Heart left ventricle (tissue), 13 donors: Measurements from ENCODE around the gene TMEM80.

Source experiments
- CTCF ChIP-seq, 12 donors: fragments of 200-600 bp; sonication (generic) in 4 of 12; IDR thresholded peaks; one replicate each; pipeline versions ENCODE4 v1.5.0 to v1.8.0; 2018 to 2022; ENCODE audit warnings: antibody characterized with exemption in 12 of 12, mild to moderate bottlenecking in 5 of 12
- POLR2A ChIP-seq, 2 donors: fragments of 450-650 bp; IDR thresholded peaks; one replicate each; pipeline ENCODE4 v1.6.1; 2017; ENCODE audit warnings: antibody characterized with exemption in 2 of 2, mild to moderate bottlenecking in 2 of 2, moderate library complexity in 2 of 2
- donor health status: ischemic (EF 13 %, LVEDD 7.1; RV severe dilation, severe dysfunction).
- donor health status: DM: no; HTN: yes; CAD: no.
- donor health status: DM: no; HTN: no; CAD: no.
- donor health status: ischemic (EF 25% LVEDD 6.9; RV normal size, moderate dysfunction).
- donor health status: ischemic (EF 25% LVEDD 5.7; RV mildly dilated, moderate dysfunction).
- donor health status: ischemic (EF 35%, LVEDD 5.7; RV mildly dilated, moderate dysfunction).
- donor health status: nonischemic (EF 11% LVEDD 7.7; RV severe dilation, severe dysfunction).
- donor health status: DM: yes; HTN: yes; CAD: no.
- donor health status: PGD.
- donor health status: ischemic (EF 29% LVEDD 5.4; RV normal size, mild dysfunction).
- donor health status: nonischemic (EF 23%, LVEDD 6.1; RV moderate dilation, normal function).

GRCh38 chr11:725624-726202 is 30.1 kb downstream of the TMEM80 start:
- TF ChIP-seq CTCF (IDR thresholded peaks at IDR 0.05) (no peak), POLR2A (IDR thresholded peaks at IDR 0.05) (no peak)
